Lower leg skin (tissue), 4 donors: ENCODE results near the gene TCF7L1. TPM values are rescaled to one million over a fixed set of nuclear protein-coding genes. Genes with fewer than 3 reads are reported as not detected.

Source experiments
- DNase-seq, 2 donors: peaks; one replicate each; pipeline ENCODE4 v3.0.0-alpha.2; 2019; ENCODE audit warnings: low spot score in 2 of 2
- H3K4me3 ChIP-seq: fragments of 200-600 bp; sonication (generic); 2 replicates; pipeline ENCODE4 v1.5.1; 2017; ENCODE audit warnings: mild to moderate bottlenecking, low read depth; ENCODE audit not compliant: poor library complexity, severe bottlenecking
- CTCF ChIP-seq, 3 donors: fragments of 450-650 bp; IDR thresholded peaks; one replicate each; pipeline ENCODE4 v1.5.1; 2016; ENCODE audit warnings: antibody characterized with exemption in 3 of 3, mild to moderate bottlenecking in 3 of 3, moderate library complexity in 2 of 3
- POLR2A ChIP-seq, 2 donors: fragments of 450-650 bp; IDR thresholded peaks; one replicate each; pipeline ENCODE4 v1.6.1; 2016 to 2017; ENCODE audit warnings: antibody characterized with exemption in 2 of 2, mild to moderate bottlenecking in 1 of 2, moderate library complexity in 1 of 2
- WGBS, 2 donors: methylation state at CpG; one replicate each; pipeline ENCODE4 v1.1.5; 2018; 5-methylcytosine and 5-hydroxymethylcytosine counted together
- intact Hi-C: fragments of 100-400 bp; cut with DNase I; formaldehyde crosslinking; loops from one replicate; pipeline ENCODE4 v1.15.0; 2023; ENCODE audit warnings: low total_unique reads
- total RNA-seq, 4 donors: library from RNA; depleted of rRNA; stranded (reverse); fragments of >200 nt; gene quantifications; one replicate each; pipeline ENCODE4 v1.1.0, GENCODE V29; 2016

TCF7L1 gene
- total RNA-seq, 4 donors from 2014 or later: 0.67 to 4.8 (median 1.9) TPM

DNA sequence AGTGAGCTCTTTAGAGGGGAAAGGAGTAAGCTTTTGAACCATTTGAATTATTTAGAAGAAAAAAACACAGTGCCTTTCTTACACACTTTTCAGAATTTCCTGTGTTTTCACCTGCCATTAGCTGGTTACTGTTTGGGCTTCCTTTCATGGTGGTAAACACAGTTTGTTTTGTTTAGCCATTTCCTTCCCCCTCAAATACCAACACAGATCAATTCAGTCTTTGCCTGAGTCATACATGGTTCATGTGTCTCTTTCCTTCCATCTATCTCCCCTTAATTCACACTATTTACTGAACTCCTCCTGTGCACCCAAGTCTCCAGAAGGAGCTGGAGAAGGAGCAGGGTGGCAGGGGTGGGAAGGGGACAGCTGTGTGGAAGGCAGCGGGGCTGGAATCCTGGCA lies 45.0 kb downstream of the TCF7L1 start:
- intact Hi-C loops: no loop called here
- no peak for DNase-seq
- TF ChIP-seq CTCF (IDR thresholded peaks at IDR 0.05) (no peak), POLR2A (IDR thresholded peaks at IDR 0.05) (no peak)
- no peak overlapping the region for H3K4me3 ChIP-seq
- 93 to 100% methylated on average over 1 of the region's 1 CpG for WGBS, 2 donors

GRCh38 chr2:85178980-85179411 lies 45.8 kb downstream of the TCF7L1 start:
- DNase-seq: no peak
- TF ChIP-seq CTCF (IDR thresholded peaks at IDR 0.05) (no peak), POLR2A (IDR thresholded peaks at IDR 0.05) (no peak)
- WGBS, 2 donors: 74 to 78% methylated on average over 5 of the region's 5 CpGs
- intact Hi-C loops: no loop called here
- H3K4me3 ChIP-seq: no peak overlapping the region

GRCh38 chr2:85179541-85179940 lies 46.3 kb downstream of the TCF7L1 start:
- no peak for TF ChIP-seq POLR2A (IDR thresholded peaks at IDR 0.05)
- TF ChIP-seq CTCF (IDR thresholded peaks at IDR 0.05): no peak
- H3K4me3 ChIP-seq: no peak overlapping the region
- no peak for DNase-seq
- intact Hi-C loops: no loop called here
- 52 to 54% methylated on average over 3 of the region's 3 CpGs for WGBS, 2 donors

- no peak for TF ChIP-seq POLR2A (IDR thresholded peaks at IDR 0.05)
- TF ChIP-seq CTCF (IDR thresholded peaks at IDR 0.05): no peak
- 74 to 79% methylated on average over 12 of the region's 12 CpGs for WGBS, 2 donors
- no peak overlapping the region for H3K4me3 ChIP-seq
- intact Hi-C loops: loop anchor here (2.0 kb wide), 1 partner anchor 38 kb away; no protein-coding TSS in a partner anchor
- peak in 1 of 2 donors; percentile 57 for DNase-seq
Observed at GRCh38 chr2:85180322-85181133, 47.3 kb downstream of the TCF7L1 start.

DNA sequence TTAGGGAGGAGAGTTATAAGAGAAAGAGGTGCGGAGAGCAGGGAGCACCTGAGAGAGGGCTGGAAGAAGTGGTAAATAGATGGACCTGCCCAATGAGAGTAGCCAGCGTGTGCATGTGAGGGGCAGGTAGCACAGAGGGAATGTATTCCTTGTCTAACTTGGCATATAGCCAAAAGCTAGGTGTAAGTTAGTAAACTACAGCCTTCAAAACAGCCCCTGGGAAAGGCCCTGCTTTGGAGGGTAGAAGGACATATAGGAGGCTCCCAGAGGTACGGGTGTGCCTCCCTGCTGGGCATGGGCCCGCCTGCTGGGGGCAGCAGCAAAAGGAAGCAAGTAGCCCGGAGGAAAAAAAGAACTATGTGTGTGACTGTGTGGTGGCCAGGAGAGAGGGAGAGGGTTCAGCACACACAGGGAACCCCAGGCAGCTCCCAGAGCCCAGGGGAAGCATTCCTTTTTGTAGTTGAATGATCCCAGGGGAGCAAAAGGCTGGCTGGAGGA lies 48.0 kb downstream of the TCF7L1 start:
- WGBS, 2 donors: 80 to 89% methylated on average over 5 of the region's 5 CpGs
- peak in 1 of 2 donors; percentile 40 for DNase-seq
- intact Hi-C loops: loop anchor here (2.0 kb wide), 1 partner anchor 38 kb away; no protein-coding TSS in a partner anchor
- no peak for TF ChIP-seq CTCF (IDR thresholded peaks at IDR 0.05)
- TF ChIP-seq POLR2A (IDR thresholded peaks at IDR 0.05): no peak
- no peak overlapping the region for H3K4me3 ChIP-seq
